GM21619 (cell line): ENCODE measurements around the gene LRRC37A.
"Not testable (repeated sequence)": the region's sequence is repeated elsewhere in the genome, so short reads cannot be mapped to it uniquely, and the experiment has no call there.

Source experiments
- ATAC-seq: cut with Tn5 transposase; IDR thresholded peaks from one replicate; pipeline ENCODE4 v1.9.1; 2021; ENCODE audit not compliant: unreplicated experiment

LRRC37A gene

GRCh38 chr17:46286764-46287221 lies 8.1 kb upstream of the LRRC37A start:
- ATAC-seq: not testable (repeated sequence)

GRCh38 chr17:46287587-46287986 lies 7.3 kb upstream of the LRRC37A start:
- ATAC-seq: not testable (repeated sequence)

- ATAC-seq: peak; percentile 93
These were observed 3.9 kb upstream of the LRRC37A start for GRCh38 chr17:46290906-46291546.

GRCh38 chr17:46291618-46292017 lies 3.3 kb upstream of the LRRC37A start:
- ATAC-seq: not testable (repeated sequence)

- not testable (repeated sequence) for ATAC-seq
These were observed 46.3 kb downstream of the LRRC37A start for GRCh38 chr17:46341220-46341619.

GRCh38 chr17:46342131-46342530 lies 47.2 kb downstream of the LRRC37A start:
- not testable (repeated sequence) for ATAC-seq

GRCh38 chr17:46348345-46348744 lies 53.4 kb downstream of the LRRC37A start:
- not testable (repeated sequence) for ATAC-seq

GRCh38 chr17:46349060-46349459 lies 54.1 kb downstream of the LRRC37A start:
- not testable (repeated sequence) for ATAC-seq

GRCh38 chr17:46353856-46354255 lies 58.9 kb downstream of the LRRC37A start:
- not testable (repeated sequence) for ATAC-seq

GRCh38 chr17:46361145-46361735 lies 66.3 kb downstream of the LRRC37A start:
- ATAC-seq: peak; percentile 36

GRCh38 chr17:46361755-46362154 lies 66.8 kb downstream of the LRRC37A start, which contains the start of gene ARL17B:
Gene ARL17B (minus strand): TSS chr17:46361766. CDS start chr17:46358397, 3,369 bp downstream.
- ATAC-seq: peak; percentile 92

- ATAC-seq: not testable (repeated sequence)
These were observed 72.6 kb downstream of the LRRC37A start for GRCh38 chr17:46367520-46367919.

GRCh38 chr17:46372236-46373229 lies 77.6 kb downstream of the LRRC37A start:
- peak; percentile 72 for ATAC-seq

- not testable (repeated sequence) for ATAC-seq
These were observed 78.5 kb downstream of the LRRC37A start for GRCh38 chr17:46373418-46373817.

GRCh38 chr17:46383118-46383517 lies 88.2 kb downstream of the LRRC37A start:
- ATAC-seq: not testable (repeated sequence)

GRCh38 chr17:46385491-46385890 lies 90.6 kb downstream of the LRRC37A start:
- peak; percentile 66 for ATAC-seq
